Esophagus squamous epithelium (tissue), 5 donors: ENCODE results near the gene WDR86. TPM values are rescaled to one million over a fixed set of nuclear protein-coding genes. Genes with fewer than 3 reads are reported as not detected.

Experiments used
- DNase-seq: peaks from one replicate; lab custom pipeline; 2025; lab: John Stamatoyannopoulos, UW
- H3K27ac ChIP-seq, 4 donors: fragments of 200-600 bp; sonication (generic); one replicate each; pipeline ENCODE4 v1.5.1; 2016 to 2019; ENCODE audit warnings: mild to moderate bottlenecking in 1 of 4
- H3K27me3 ChIP-seq, 4 donors: fragments of 200-600 bp; sonication (generic); 1 replicate in 3 of 4; 2 replicates in 1 of 4; pipeline versions ENCODE4 v1.5.1 to v1.6.0; 2017 to 2021; ENCODE audit warnings: antibody characterized with exemption in 1 of 4
- H3K36me3 ChIP-seq, 3 donors: fragments of 200-600 bp; sonication (generic); one replicate each; pipeline ENCODE4 v1.5.1; 2016 to 2019
- H3K4me1 ChIP-seq, 3 donors: fragments of 200-600 bp; sonication (generic); one replicate each; pipeline ENCODE4 v1.5.1; 2017 to 2019
- H3K4me3 ChIP-seq, 4 donors: fragments of 200-600 bp; sonication (generic); 1 replicate in 3 of 4; 2 replicates in 1 of 4; pipeline ENCODE4 v1.5.1; 2016 to 2019; ENCODE audit warnings: mild to moderate bottlenecking in 2 of 4, moderate library complexity in 1 of 4
- H3K9me3 ChIP-seq, 3 donors: fragments of 200-600 bp; sonication (generic); one replicate each; pipeline ENCODE4 v1.5.1; 2016 to 2019
- CTCF ChIP-seq, 6 experiments: fragments of 450-650 bp in 4 of 6; fragments of 200-600 bp in 2 of 6; sonication (generic) in 2 of 6; IDR thresholded peaks; one replicate each; pipeline ENCODE4 v1.5.1; 2016 to 2019; ENCODE audit warnings: antibody characterized with exemption in 6 of 6, mild to moderate bottlenecking in 4 of 6, moderate library complexity in 4 of 6
- POLR2A ChIP-seq, 4 donors: fragments of 450-650 bp; IDR thresholded peaks; one replicate each; pipeline ENCODE4 v1.6.1; 2017; ENCODE audit warnings: antibody characterized with exemption in 4 of 4, mild to moderate bottlenecking in 4 of 4, moderate library complexity in 3 of 4
- WGBS, 2 donors: methylation state at CpG; one replicate each; pipeline ENCODE4 v1.1.5; 2018; 5-methylcytosine and 5-hydroxymethylcytosine counted together
- intact Hi-C: fragments of 100-400 bp; cut with DNase I; formaldehyde crosslinking; loops from one replicate; pipeline ENCODE4 v1.15.0; 2022
- total RNA-seq, 4 donors: library from RNA; depleted of rRNA; stranded (reverse); fragments of >200 nt; gene quantifications; one replicate each; pipeline ENCODE4 v1.1.0, GENCODE V29; 2016
- donor health status: DM: yes; HTN: yes; CAD: no.

WDR86 gene
- 1 to 10 TPM in 2 of 4 donors, under 1 TPM in 2; 0.53 to 4.6 (median 1.5) TPM for total RNA-seq

DNA sequence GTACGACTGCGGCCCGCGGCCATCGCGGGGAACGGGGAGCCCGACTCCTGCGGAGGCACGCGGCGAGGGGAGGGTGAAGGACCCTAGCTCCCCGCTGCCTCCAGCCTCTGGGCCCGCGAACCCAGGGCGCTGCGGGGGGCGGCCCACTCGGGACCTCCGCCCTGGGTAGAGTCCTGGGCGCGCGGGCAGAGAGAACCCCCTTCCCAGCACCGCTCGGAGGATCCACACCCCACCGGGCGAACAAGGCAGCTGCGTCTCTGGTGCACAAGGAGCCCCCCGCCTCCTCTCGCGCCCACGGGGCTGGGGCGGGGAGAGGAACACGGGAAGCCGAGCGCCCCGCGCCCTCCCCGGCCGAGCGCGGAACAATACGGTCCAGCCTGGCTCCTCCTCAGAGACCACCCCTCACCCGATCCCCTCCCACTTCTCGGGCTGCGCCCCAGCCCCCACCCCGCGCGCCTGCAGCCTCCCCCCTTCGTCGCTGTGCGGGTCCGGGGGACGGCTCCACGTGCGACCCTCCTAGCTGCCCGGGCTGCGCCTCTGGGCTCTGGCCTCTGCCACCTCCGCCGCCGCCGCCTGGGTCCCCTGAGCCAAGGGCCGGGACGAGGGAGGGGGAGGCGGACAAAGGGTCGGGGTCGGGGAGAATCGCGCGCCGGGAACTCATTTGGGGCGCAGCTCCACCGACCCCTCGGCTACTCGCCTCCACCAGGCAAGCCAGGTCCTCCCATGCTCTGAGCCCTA lies at the start of gene WDR86:
Gene WDR86, minus strand, starts transcription at position 372 of the 738 bp plus-strand sequence. CDS start 449 bp downstream, outside the sequence.
- Histone ChIP-seq H3K4me3 (peak within 1 kb of the TSS; percentile 23 to 73 (median 46)), H3K9me3 (no peaks in the 10 kb centered on the region), H3K27ac (peak within 1 kb of the TSS; percentile 46 to 83 (median 65)), H3K4me1 (peaks cover 13 to 29% (median 13%) of the 10 kb centered on the region in 3 donors), H3K36me3 (no peaks in the 10 kb centered on the region), H3K27me3 (peaks cover 13 to 85% (median 22%) of the 10 kb centered on the region in 4 donors)
- intact Hi-C loops: no loop called here
- TF ChIP-seq CTCF (IDR thresholded peaks at IDR 0.05) (no peak), POLR2A (IDR thresholded peaks at IDR 0.05) (no peak)
- DNase-seq: no peak
- no CpG with 5 or more reads among the region's 75 CpGs for WGBS, 2 donors

- no peaks in the 10 kb centered on the region for H3K36me3 ChIP-seq
- TF ChIP-seq POLR2A (IDR thresholded peaks at IDR 0.05) (no peak), CTCF (IDR thresholded peaks at IDR 0.05) (no peak)
Measured at GRCh38 chr7:151457534-151457933, 47.7 kb upstream of the WDR86 start.

GRCh38 chr7:151456782-151457181 lies 46.9 kb upstream of the WDR86 start:
- intact Hi-C loops: no loop called here

More at GRCh38 chr7:151457534-151457933, 47.7 kb upstream of the WDR86 start:
- Histone ChIP-seq H3K27me3 (no peaks in the 10 kb centered on the region), H3K4me3 (no peak overlapping the region), H3K9me3 (peaks cover 0 to 3% (median 0%) of the 10 kb centered on the region in 3 donors), H3K4me1 (peaks cover 9 to 21% (median 20%) of the 10 kb centered on the region in 3 donors), H3K27ac (no peak overlapping the region)
- 92% methylated on average over 6 of the region's 6 CpGs for WGBS, 2 donors
- no peak for DNase-seq
- intact Hi-C loops: no loop called here

GRCh38 chr7:151456276-151456675 lies 46.4 kb upstream of the WDR86 start:
- H3K36me3 ChIP-seq: no peaks in the 10 kb centered on the region
- H3K4me1 ChIP-seq: peaks cover 9 to 21% (median 17%) of the 10 kb centered on the region in 3 donors
- H3K9me3 ChIP-seq: no peaks in the 10 kb centered on the region
- no peak for DNase-seq
- intact Hi-C loops: no loop called here
- TF ChIP-seq POLR2A (IDR thresholded peaks at IDR 0.05) (no peak), CTCF (IDR thresholded peaks at IDR 0.05) (no peak)
- 90 to 100% methylated on average over 3 to 4 of the region's 5 CpGs for WGBS, 2 donors
- H3K27ac ChIP-seq: no peak overlapping the region
- no peaks in the 10 kb centered on the region for H3K27me3 ChIP-seq
- H3K4me3 ChIP-seq: no peak overlapping the region

More at GRCh38 chr7:151456782-151457181, 46.9 kb upstream of the WDR86 start:
- Histone ChIP-seq H3K4me1 (peaks cover 9 to 21% (median 20%) of the 10 kb centered on the region in 3 donors), H3K36me3 (no peaks in the 10 kb centered on the region), H3K27ac (no peak overlapping the region), H3K4me3 (no peak overlapping the region), H3K27me3 (no peaks in the 10 kb centered on the region), H3K9me3 (no peaks in the 10 kb centered on the region)
- TF ChIP-seq CTCF (IDR thresholded peaks at IDR 0.05) (no peak), POLR2A (IDR thresholded peaks at IDR 0.05) (no peak)
- 50 to 66% methylated on average over 3 to 4 of the region's 4 CpGs for WGBS, 2 donors
- no peak for DNase-seq

DNA sequence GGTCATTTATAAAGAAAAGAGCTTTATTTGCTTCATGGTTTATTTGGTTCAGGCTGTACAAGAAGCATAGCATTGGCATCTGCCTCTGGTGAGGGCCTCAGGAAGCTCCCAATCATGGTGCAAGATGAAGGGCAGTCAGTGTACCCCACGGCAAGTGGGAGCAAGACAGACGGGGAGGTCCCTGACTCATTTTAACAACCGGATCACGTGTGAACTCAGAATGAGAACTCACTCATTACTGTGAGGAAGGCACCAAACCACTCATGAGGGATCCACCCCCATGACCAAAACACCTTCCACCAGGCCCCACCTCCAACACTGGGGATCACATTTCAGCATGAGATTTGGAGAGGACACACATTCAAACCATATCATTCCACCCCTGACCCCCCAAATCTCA lies 45.9 kb upstream of the WDR86 start:
- no peaks in the 10 kb centered on the region for H3K9me3 ChIP-seq
- H3K27ac ChIP-seq: no peak overlapping the region
- H3K4me3 ChIP-seq: no peak overlapping the region
- no peaks in the 10 kb centered on the region for H3K27me3 ChIP-seq
- 72 to 94% methylated on average over 4 of the region's 4 CpGs for WGBS, 2 donors
- H3K4me1 ChIP-seq: peaks cover 9 to 17% (median 14%) of the 10 kb centered on the region in 3 donors
- no peak for DNase-seq
- H3K36me3 ChIP-seq: no peaks in the 10 kb centered on the region
- no peak for TF ChIP-seq CTCF (IDR thresholded peaks at IDR 0.05)
- TF ChIP-seq POLR2A (IDR thresholded peaks at IDR 0.05): no peak
- intact Hi-C loops: no loop called here
